HG02943 (cell line): ENCODE measurements around the gene APBB2.

Source experiments
- ATAC-seq: cut with Tn5 transposase; IDR thresholded peaks from one replicate; pipeline ENCODE4 v1.9.1; 2021; ENCODE audit warnings: mild to moderate bottlenecking, low read depth, moderate library complexity; ENCODE audit not compliant: unreplicated experiment

The APBB2 gene

GRCh38 chr4:40881851-40882250, 332.5 kb downstream of the APBB2 start:
- no peak for ATAC-seq

- ATAC-seq: no peak
Measured at GRCh38 chr4:40881096-40881495, 333.2 kb downstream of the APBB2 start.

- ATAC-seq: no peak
Measured at GRCh38 chr4:40878548-40879055, 335.7 kb downstream of the APBB2 start.

- ATAC-seq: no peak
Measured at GRCh38 chr4:40877081-40877480, 337.3 kb downstream of the APBB2 start.

GRCh38 chr4:40875507-40876150, 338.7 kb downstream of the APBB2 start:
- ATAC-seq: peak; percentile 63

GRCh38 chr4:40874901-40875300, 339.4 kb downstream of the APBB2 start:
- no peak for ATAC-seq

- no peak for ATAC-seq
Measured at GRCh38 chr4:40874331-40874730, 340.0 kb downstream of the APBB2 start.

- ATAC-seq: no peak
Measured at GRCh38 chr4:40871695-40872250, 342.6 kb downstream of the APBB2 start.

- no peak for ATAC-seq
Measured at GRCh38 chr4:40870150-40870549, 344.2 kb downstream of the APBB2 start.

GRCh38 chr4:40865696-40866095, 348.6 kb downstream of the APBB2 start:
- no peak for ATAC-seq

GRCh38 chr4:40864531-40864930, 349.8 kb downstream of the APBB2 start:
- no peak for ATAC-seq

- ATAC-seq: no peak
Measured at GRCh38 chr4:40858962-40859361, 355.4 kb downstream of the APBB2 start.

GRCh38 chr4:40857956-40858355, 356.4 kb downstream of the APBB2 start:
- ATAC-seq: no peak

- ATAC-seq: peak; percentile 89
Measured at GRCh38 chr4:40856840-40857362, 357.4 kb downstream of the APBB2 start.

- ATAC-seq: no peak
Measured at GRCh38 chr4:40856277-40856839, 358.0 kb downstream of the APBB2 start.

GRCh38 chr4:40850496-40850895, 363.8 kb downstream of the APBB2 start:
- no peak for ATAC-seq

- no peak for ATAC-seq
Measured at GRCh38 chr4:40848940-40849339, 365.4 kb downstream of the APBB2 start.

GRCh38 chr4:40848251-40848650, 366.1 kb downstream of the APBB2 start:
- ATAC-seq: no peak

- ATAC-seq: no peak
Measured at GRCh38 chr4:40846532-40846931, 367.8 kb downstream of the APBB2 start.

- no peak for ATAC-seq
Measured at GRCh38 chr4:40845154-40845835, 369.0 kb downstream of the APBB2 start.

GRCh38 chr4:40844261-40844660, 370.1 kb downstream of the APBB2 start:
- no peak for ATAC-seq
